WERI-Rb-1 (cell line): ENCODE data around the gene TREX2.

ENCODE experiments used
- DNase-seq: peaks from one replicate; pipeline ENCODE4 v3.0.0-alpha.2; 2020
- H3K27ac ChIP-seq: fragments of 250-450 bp; sonication (Bioruptor Pico); 2 replicates; pipeline ENCODE4 v1.5.1; 2020; ENCODE audit warnings: mild to moderate bottlenecking, moderate library complexity
- H3K27me3 ChIP-seq: fragments of 250-450 bp; sonication (Bioruptor Pico); 2 replicates; pipeline ENCODE4 v1.5.1; 2021; ENCODE audit warnings: mild to moderate bottlenecking, low read depth, moderate library complexity; ENCODE audit not compliant: insufficient read depth, severe bottlenecking
- H3K36me3 ChIP-seq: fragments of 250-450 bp; sonication (Bioruptor Pico); 2 replicates; pipeline ENCODE4 v1.5.1; 2020; ENCODE audit warnings: mild to moderate bottlenecking, moderate library complexity
- H3K4me3 ChIP-seq: 2 replicates; pipeline ENCODE4 v1.5.1; 2011; ENCODE audit warnings: low read depth, mild to moderate bottlenecking, control low read depth, low read length
- H3K9me3 ChIP-seq: fragments of 250-450 bp; sonication (Bioruptor Pico); 2 replicates; pipeline ENCODE4 v1.5.1; 2021; ENCODE audit warnings: mild to moderate bottlenecking, moderate library complexity; ENCODE audit not compliant: severe bottlenecking
- TF ChIP-seq, protein P1 (sequence below): IDR thresholded peaks from 2 replicates; pipeline ENCODE4 v1.5.1; 2011; ENCODE audit warnings: low read depth, mild to moderate bottlenecking, control low read depth, inconsistent platforms, low read length

Gene TREX2

DNA sequence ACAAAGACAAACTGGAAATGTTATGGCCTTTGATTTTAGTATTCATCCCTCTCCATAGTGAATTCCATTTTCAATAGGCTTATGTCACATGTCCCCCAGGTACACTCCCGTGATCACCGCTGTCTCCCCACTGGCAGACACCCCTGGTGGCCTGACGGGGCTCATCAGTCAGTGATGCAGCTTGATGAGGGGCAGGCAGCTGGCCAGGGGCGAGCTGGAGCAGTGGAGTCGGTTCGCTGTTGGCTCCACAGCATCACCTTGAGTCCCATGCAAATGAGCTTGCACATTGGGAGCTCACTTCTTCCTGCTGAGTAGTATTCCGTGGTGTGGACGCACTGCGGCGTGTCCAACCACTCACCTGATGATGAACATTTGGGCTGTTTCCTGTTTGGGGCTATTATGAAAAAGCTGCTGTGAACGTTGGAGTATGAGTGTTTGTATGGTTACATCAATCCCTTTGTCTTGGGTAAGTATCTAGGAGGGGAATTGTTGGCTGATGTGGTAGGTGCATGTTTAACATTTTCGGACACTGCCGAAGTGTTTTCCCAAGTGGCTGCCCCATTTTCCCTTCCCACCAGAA lies 5.2 kb downstream of the TREX2 start:
- H3K9me3 ChIP-seq = peaks cover 2% of the 10 kb centered on the region
- TF ChIP-seq, protein P1, sequence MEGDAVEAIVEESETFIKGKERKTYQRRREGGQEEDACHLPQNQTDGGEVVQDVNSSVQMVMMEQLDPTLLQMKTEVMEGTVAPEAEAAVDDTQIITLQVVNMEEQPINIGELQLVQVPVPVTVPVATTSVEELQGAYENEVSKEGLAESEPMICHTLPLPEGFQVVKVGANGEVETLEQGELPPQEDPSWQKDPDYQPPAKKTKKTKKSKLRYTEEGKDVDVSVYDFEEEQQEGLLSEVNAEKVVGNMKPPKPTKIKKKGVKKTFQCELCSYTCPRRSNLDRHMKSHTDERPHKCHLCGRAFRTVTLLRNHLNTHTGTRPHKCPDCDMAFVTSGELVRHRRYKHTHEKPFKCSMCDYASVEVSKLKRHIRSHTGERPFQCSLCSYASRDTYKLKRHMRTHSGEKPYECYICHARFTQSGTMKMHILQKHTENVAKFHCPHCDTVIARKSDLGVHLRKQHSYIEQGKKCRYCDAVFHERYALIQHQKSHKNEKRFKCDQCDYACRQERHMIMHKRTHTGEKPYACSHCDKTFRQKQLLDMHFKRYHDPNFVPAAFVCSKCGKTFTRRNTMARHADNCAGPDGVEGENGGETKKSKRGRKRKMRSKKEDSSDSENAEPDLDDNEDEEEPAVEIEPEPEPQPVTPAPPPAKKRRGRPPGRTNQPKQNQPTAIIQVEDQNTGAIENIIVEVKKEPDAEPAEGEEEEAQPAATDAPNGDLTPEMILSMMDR = no peak
- no peak for DNase-seq

DNA sequence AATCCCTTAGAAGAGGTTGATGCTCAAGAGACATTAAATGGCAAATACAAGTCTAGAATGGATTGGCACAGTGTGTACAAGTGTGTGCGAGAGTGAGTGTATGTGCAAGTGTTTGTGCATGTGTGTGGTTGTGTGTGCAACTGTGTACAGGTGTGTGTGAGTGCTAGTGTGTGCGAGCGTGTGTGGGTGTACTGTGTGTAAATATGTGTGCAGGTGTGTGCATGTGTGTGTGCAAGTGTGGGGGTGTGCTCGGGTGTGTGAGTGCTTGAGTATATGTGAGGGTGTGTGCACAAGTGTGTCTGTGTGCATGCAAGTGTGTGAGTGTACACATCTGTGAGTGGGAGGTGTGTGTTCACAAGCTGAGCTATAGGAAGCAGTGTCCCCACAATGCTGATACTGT lies 5.9 kb downstream of the TREX2 start:
- TF ChIP-seq, protein P1 = no peak
- Histone ChIP-seq H3K9me3 (peaks cover 2% of the 10 kb centered on the region), H3K27me3 (peaks cover 29% of the 10 kb centered on the region), H3K36me3 (no peaks in the 10 kb centered on the region), H3K27ac (no peak overlapping the region), H3K4me3 (no peak overlapping the region)
- DNase-seq = no peak

More for the DNA sequence above, 5.2 kb downstream of the TREX2 start:
- Histone ChIP-seq H3K4me3 (no peak overlapping the region), H3K27me3 (peaks cover 31% of the 10 kb centered on the region), H3K27ac (no peak overlapping the region), H3K36me3 (no peaks in the 10 kb centered on the region)

GRCh38 chrX:153438532-153438931 lies 7.3 kb downstream of the TREX2 start:
- TF ChIP-seq, protein P1 = peak; percentile 66
- Histone ChIP-seq H3K4me3 (no peak overlapping the region), H3K27ac (no peak overlapping the region), H3K27me3 (peaks cover 31% of the 10 kb centered on the region), H3K36me3 (no peaks in the 10 kb centered on the region), H3K9me3 (peaks cover 2% of the 10 kb centered on the region)
- DNase-seq = peak; percentile 47

DNA sequence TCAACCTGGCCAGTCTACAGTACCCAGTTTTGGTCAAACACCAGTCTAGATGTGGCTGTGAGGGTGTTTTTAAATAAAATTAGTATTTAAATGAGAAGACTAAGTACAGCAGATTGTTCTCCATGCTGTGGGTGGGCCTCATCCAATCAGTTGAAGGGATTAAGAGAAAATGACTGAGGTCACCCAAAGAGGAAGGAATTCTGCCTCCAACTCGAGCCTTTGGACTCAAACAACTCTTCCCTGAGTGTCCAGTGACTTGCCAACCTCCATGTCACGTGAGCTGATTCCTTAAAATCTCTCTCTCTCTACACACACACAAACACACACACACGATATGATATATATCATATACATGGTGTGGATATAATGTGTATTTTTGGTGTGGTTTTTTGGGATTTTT lies 10.0 kb downstream of the TREX2 start:
- Histone ChIP-seq H3K27me3 (peaks cover 52% of the 10 kb centered on the region), H3K4me3 (no peak overlapping the region), H3K27ac (no peak overlapping the region), H3K9me3 (peaks cover 8% of the 10 kb centered on the region), H3K36me3 (no peaks in the 10 kb centered on the region)
- TF ChIP-seq, protein P1 = no peak
- no peak for DNase-seq

DNA sequence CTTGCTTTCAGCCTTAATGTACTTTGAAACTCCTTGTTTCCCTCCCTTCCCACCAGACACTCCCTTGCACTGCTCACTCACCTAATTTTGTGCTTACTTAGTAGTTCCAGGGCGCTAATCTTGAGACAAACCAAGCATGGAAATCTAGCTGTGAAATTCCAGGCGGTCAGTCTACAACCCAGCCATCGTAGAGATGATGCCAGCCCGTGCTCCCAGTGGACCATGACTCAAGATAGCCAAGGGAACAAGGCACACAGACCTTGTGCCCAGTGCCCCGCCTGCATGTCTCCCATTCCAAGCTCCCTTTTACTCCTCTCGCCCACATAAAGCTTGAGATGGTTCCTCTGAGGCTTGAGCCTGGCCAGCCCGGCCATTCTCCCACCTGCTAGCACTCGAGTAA lies 11.1 kb downstream of the TREX2 start:
- TF ChIP-seq, protein P1 = no peak
- peaks cover 49% of the 10 kb centered on the region for H3K27me3 ChIP-seq
- peaks cover 13% of the 10 kb centered on the region for H3K9me3 ChIP-seq
- H3K27ac ChIP-seq = no peak overlapping the region
- H3K36me3 ChIP-seq = no peaks in the 10 kb centered on the region
- no peak for DNase-seq
- no peak overlapping the region for H3K4me3 ChIP-seq

- Histone ChIP-seq H3K36me3 (no peaks in the 10 kb centered on the region), H3K27ac (no peak overlapping the region), H3K4me3 (no peak overlapping the region), H3K9me3 (peaks cover 12% of the 10 kb centered on the region), H3K27me3 (peaks cover 53% of the 10 kb centered on the region)
- TF ChIP-seq, protein P1 = no peak
- no peak for DNase-seq
Observed at GRCh38 chrX:153433781-153434285, 12.0 kb downstream of the TREX2 start.
